ENCODE data around the gene TMCC3.

DNA sequence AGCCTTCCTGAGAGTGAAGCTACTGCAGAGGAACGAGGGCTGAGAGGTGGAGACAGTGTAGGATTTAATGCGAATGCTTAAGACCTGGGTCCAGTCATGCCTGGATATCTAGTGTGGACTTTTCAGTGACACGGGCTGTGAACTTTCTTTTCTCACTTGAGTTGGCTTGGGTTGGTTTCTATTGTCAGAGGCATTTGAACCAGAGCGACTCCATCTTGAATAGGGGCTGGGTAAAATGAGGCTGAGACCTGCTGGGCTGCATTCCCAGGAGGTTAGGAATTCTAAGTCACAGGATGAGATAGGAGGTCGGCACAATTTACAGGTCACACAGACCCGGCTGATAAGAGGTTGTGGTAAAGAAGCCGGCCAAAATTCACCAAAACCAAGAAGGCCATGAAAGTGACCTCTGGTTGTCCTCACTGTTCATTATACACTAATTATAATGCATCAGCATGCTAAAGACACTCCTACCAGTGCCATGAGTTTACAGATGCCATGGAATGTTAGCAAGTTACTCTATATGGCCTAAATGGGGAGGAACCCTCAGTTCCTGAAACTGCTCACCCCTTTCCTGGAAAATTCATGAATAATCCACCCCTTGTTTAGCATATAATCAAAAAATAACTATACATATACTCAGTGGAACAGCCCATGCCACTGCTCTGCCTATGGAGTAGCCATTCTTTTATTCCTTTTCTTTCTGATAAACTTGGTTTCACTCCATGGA lies 34.2 kb upstream of the TMCC3 start:
- TF ChIP-seq, protein P1, sequence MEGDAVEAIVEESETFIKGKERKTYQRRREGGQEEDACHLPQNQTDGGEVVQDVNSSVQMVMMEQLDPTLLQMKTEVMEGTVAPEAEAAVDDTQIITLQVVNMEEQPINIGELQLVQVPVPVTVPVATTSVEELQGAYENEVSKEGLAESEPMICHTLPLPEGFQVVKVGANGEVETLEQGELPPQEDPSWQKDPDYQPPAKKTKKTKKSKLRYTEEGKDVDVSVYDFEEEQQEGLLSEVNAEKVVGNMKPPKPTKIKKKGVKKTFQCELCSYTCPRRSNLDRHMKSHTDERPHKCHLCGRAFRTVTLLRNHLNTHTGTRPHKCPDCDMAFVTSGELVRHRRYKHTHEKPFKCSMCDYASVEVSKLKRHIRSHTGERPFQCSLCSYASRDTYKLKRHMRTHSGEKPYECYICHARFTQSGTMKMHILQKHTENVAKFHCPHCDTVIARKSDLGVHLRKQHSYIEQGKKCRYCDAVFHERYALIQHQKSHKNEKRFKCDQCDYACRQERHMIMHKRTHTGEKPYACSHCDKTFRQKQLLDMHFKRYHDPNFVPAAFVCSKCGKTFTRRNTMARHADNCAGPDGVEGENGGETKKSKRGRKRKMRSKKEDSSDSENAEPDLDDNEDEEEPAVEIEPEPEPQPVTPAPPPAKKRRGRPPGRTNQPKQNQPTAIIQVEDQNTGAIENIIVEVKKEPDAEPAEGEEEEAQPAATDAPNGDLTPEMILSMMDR (conservative IDR thresholded peaks at IDR 0.05; ENCODE audit: low read depth, low read length), result no peak
- no peak for TF ChIP-seq EZH2 (IDR thresholded peaks at IDR 0.05; ENCODE audit: borderline replicate concordance, low read depth, low read length, poor library complexity, severe bottlenecking)
